Mesenteric fat pad (tissue), 1 donor: ENCODE measurements around the gene ZNF695. TPM values are rescaled to one million over a fixed set of nuclear protein-coding genes. Genes with fewer than 3 reads are reported as not detected.
"Not testable (repeated sequence)": the region's sequence is repeated elsewhere in the genome, so short reads cannot be mapped to it uniquely, and the experiment has no call there.

Experiments
- DNase-seq: peaks from one replicate; pipeline ENCODE4 v3.0.0-alpha.2; 2020; ENCODE audit warnings: low spot score
- long read RNA-seq: library from polyadenylated mRNA; unstranded; transcript quantifications from one replicate; pipeline ENCODE4 v2.0.0, GENCODE V29; 2020
- total RNA-seq: library from RNA; stranded (reverse); fragmentation: NEBNext Ultra II Directional; extraction: Animal tissue kit (Norgen Biotek cat#: 25700); gene quantifications from one replicate; pipeline ENCODE4 v1.2.1, GENCODE V29; 2021
- donor health status: DM: yes; HTN: yes; CAD: no.

The ZNF695 gene
- total RNA-seq: not detected
- long read RNA-seq: 0 reads

DNA sequence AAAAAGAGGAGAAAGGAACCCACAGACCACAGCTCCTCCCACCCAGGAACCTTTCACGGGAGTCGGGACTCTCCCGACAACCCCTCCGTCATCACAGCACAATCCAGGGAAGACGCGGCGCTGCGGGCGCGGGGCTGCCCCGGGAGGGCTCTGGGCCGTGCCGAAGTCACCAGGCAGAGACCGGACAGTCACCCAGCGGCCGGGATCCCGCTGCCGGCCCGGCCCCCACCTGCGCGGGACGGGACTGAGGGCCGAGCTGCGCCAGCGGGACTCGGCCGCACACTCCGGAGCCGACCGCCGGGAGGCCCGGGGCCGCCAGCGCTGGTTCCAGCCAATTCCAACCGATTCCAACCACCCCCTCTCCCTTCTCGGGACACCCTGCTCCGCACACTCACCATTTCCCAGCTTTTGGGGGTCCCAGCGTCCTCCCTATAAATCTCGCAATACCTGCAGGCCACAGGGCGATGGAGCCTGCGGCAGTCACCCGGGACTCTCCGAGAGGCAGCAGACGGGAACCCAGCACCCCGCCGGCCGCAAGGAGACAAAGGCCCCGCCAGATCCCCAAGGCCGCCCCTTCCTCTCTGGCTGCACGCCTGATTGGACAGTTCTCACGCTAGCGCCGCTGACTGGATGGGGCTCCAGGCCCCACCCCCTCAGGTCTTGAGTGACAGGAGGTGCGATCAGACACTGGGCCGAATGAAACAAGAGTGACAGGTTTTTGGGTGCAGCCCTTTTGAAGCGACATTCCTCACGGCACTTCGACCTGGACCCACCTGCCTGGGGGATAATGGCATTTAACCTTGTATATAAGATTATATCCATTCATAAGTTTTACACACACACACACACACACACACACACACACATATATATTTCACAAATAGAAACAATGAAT lies at the start of gene ZNF695:
Gene ZNF695 (minus strand): TSS at position 547 of the 895 bp plus-strand sequence. CDS start 149 bp downstream, at position 398.
- DNase-seq: peak; percentile 92

DNA sequence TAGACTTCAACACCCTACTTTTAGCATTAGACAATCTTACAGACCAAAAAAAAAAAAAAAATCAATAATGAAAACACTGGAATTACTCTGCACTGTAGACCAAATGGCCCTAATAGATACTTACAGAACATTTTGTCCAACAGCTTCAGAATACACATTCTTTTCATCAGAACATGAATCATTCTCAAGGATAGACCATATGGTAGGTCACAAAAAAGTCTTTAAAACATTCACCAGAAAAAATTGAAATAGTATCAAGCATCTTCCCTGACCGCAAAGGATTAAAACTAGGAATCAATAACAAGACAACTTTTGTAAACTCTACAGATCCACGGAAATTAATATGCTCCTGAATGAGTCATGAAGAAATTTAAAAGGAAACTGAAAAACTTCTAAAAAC lies 48.2 kb upstream of the ZNF695 start:
- DNase-seq: no peak

DNA sequence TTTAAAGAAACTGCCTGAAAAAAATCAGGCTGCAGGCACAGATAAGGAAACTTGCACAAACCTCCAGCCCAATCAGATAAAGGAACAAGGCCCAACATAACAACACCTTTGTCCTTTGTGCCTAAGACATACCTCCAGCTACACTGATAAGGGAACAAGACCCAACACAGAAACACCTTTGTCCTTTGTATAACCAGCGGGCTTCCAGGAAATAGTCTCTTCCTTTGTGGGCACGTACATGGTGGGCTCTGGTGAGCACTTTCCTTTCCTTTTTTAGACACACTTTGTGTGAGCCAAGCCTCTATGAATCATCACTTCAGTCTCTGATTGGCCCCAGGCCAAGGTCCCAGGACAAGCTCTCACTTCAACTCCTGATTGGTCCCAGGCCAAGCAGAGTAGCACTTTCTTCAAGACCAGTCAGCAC lies 47.1 kb upstream of the ZNF695 start:
- DNase-seq: no peak

DNA sequence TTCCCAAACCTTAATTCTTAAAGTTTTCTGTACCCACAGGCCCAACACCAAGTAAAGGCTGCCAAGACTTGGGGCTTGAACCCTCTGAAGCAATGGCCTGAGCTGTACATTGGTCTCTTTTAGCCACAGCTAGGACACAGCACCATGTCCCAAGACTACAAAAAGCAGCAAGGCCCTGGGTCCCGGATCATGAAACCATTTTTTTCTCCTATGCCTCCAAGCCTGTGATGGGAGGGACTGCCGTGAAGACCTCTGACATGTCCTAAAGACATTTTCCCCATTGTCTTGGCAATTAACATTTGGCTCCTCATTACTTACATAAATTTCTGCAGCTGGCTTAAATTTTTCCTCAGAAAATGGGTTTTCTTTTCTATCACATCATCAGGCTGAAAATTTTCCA lies 39.8 kb upstream of the ZNF695 start:
- DNase-seq: no peak

DNA sequence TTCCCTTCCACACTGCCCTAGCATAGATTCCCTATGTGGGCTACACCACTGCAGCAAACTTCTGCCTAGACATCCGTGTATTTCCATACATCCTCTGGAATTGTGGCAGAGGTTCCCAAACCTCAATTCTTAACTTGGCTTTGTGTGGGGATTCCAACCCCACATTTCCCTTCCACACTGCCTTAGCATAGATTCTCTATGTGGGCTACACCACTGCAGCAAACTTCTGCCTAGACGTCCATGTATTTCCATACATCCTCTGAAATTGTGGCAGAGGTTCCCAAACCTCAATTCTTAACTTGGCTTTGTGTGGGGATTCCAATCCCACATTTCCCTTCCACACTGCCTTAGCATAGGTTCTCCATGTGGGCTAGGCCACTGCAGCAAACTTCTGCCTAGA lies 39.4 kb upstream of the ZNF695 start:
- no peak for DNase-seq

DNA sequence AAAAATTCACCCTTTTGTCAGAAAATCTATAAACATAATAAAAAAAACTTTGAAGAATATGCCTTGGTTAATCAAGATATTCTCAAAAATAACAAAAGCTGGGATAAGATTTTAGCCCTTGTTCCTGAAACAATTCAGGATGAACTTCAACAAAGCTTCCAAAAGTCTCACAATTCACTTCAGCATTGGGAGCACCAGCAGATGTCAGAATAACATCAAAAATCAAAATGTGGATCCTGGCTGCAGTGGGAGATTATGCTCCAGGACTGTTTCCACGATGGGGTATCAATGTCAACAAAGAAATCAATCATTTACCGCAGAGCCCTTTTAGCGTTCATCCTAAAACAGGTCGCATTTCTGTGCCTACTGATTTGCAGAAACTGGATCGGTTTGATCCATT lies 35.5 kb upstream of the ZNF695 start:
- DNase-seq: no peak

DNA sequence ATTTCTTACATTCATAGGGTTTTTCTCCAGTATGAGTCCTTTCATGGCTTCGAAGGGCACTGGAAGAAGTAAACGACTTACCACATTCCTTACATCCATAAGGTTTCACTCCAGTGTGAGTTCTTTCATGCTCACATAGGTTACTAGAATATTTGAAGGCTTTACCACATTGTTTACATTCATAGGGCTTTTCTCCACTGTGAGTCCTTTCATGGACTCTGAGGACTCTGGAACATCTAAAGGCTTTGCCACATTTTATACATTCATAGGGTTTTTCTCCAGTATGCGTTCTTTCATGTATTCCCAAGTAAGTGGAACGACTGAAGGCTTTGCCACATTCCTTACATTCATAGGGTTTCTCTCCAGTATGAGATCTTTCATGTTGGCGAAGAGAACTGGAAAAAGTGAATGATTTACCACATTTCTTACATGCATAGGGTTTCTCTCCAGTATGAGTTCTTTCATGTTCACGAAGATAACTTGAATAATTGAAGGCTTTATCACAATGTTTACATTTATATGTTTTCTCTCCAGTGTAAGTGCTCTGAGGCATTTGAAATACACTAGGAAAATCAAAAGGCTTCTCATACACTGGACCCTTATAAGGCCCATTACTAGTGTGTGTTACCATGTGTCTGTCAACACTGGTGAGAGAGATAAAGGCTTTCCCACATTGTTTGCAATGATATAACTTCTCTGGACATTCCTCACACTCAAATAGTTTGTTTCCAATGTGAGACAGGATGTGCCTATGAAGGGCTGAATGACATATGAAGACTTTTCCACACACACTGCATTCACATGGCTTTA lies 29.9 kb upstream of the ZNF695 start:
- no peak for DNase-seq

DNA sequence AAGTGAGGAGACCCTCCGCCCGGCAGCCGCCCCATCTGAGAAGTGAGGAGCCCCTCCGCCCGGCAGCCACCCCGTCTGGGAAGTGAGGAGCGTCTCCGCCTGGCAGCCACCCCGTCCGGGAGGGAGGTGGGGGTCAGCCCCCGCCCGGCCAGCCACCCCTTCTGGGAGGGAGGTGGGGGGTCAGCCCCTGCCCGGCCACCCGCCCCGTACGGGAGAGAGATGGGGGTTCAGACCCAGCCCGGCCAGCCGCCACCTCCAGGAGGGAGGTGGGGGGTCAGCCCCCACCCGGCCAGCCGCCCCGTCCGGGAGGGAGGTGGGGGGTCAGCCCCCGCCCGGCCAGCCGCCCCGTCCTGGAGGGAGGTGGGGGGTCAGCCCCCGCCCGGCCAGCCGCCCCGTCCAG lies 24.4 kb upstream of the ZNF695 start:
- DNase-seq: not testable (repeated sequence)

DNA sequence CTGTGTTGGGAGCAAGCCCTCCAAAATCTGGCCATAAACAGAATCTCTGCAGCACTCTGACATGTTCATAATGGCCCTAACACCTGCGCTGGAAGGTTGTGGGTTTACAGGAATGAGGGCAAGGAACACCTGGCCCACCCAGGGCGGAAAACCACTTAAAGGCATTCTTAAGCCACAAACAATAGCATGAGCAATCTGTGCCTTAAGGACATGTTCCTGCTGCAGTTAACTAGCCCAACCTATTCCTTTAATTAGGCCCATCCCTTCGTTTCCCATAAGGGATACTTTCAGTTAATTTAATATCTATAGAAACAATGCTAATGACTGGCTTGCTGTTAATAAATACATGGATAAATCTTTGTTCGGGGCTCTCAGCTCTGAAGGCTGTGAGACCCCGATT lies 16.8 kb upstream of the ZNF695 start:
- DNase-seq: not testable (repeated sequence)

DNA sequence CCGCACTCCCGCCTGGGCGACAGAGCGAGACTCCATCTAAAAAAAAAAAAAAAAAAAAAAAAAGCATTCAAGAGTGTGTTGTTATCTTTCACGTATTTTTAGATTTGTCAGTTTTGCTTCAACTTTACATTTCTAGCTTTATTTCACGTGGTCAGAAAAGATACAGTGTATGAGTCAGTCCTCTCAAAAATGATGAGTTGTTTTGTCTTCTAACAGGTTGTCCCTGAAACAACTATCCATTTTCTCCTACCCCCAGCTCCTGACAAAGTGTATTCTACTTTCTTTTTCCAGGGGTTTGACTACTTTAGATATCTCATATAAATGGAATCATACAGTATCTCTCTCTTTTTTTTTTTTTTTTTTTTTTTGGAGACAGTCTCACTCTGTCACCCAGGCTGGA lies 5.5 kb upstream of the ZNF695 start:
- DNase-seq: no peak

DNA sequence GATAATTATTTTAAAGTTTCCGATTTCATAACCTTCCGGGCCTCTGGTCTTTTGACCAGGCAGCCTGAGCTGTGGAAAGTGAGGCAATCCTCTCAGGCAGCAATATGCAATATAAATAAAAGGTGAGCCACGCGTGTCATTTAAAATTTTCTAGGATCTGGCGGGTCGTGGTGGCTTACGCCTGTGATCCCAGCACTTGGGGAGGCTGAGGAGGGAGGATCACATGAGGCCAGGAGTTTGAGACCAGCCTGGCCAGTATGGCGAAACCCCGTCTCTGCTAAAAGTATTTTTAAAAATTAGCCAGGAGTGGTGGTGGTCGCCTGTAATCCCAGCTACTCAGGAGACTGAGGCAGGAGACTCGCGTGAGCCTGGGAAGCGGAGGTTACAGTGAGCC lies 546 bp upstream of the ZNF695 start:
- no peak for DNase-seq

DNA sequence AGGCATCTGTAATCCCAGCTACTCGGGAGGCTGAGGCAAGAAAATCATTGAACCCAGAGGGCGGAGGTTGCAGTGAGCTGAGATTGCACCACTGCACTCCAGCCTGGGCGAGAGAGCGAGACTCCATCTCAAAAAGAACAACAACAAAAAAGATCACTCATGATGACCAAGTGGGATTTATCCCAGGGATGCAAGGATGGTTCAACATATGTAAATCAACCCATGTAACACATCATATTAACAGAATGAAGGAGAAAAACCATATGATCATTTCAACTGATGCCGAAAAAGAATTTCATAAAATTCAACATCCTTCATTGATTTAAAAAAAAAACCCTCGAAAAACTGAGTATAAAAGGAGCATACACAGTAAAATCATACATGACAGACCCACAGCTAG lies 3.8 kb downstream of the ZNF695 start:
- not testable (repeated sequence) for DNase-seq

DNA sequence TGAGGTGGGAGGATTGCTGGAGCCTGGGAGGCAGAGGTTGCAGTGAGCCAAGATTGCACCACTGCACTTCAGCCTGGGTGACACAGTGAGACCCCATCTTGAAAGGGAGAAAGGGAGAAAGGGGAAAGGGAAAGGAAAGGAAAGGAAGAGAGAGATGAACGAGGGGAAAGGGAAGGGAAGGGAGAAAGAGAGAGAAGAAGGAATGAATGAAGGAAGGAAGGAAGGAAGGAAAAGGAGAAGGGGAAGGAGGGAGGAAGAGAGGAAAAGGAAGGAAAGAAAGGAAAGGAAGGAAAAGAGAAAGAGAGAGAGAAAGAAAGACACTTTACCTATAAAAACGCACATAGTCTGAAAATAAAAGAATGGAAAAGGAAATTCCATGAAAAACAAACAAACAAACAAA lies 18.0 kb downstream of the ZNF695 start:
- no peak for DNase-seq

DNA sequence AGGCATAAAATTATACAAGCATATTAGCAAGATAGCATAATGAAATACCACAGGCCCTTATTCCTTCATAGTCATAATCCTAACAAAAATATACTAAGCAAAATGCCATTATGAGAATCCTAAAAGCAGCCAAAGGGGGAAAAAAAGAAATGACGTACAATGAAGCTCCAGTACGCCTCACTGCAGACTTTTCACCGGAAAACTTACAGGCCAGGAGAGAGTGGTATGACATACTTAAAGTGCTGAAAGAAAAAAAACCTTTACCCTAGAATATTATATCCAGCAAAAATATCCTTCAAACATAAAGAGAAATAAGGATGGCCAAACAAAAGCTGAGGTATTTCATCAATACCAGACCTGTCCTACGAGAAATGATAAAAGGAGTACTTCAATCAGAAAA lies 19.5 kb downstream of the ZNF695 start:
- no peak for DNase-seq

DNA sequence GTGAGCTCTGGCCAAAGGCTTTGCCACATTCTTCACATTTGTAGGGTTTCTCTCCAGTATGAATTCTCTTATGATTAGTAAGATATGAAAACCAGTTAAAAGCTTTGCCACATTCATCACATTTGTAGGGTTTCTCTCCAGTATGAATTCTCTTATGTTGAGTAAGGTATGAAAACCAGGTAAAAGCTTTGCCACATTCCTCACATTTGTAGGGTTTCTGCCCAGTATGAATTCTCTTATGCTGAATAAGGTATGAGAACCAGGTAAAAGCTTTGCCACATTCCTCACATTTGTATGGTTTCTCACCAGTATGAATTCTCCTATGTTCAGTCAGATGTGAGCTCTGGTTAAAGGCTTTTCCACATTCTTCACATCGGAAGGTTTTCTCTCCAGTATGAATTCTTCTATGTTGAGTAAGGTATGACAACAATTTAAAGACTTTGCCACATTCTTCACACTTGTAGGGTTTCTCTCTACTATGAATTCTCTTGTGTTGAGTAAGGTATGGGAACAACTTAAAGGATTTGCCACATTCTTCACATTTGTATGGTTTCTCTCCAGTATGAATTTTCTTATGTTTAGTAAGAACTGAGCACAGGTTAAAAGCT lies 20.7 kb downstream of the ZNF695 start:
- no peak for DNase-seq

DNA sequence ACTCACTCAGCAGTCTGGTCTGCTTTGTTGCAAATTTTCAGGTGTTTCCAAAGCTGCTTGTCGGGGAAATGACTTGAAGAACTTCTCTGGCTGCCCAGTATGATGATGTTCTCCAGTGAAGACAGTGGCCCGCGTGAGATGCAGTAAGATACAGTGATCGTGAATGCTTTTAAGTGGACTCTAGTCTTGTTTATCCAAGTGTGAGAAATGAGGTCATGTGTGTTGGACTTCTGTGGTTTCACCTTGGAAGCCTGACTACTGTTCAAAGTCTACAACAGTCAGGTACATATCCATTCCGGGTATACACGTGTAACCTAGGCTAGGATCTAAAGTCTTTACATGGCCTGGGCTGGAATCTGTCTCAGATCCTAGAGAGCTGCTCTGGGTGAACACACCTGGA lies 29.1 kb downstream of the ZNF695 start:
- no peak for DNase-seq

DNA sequence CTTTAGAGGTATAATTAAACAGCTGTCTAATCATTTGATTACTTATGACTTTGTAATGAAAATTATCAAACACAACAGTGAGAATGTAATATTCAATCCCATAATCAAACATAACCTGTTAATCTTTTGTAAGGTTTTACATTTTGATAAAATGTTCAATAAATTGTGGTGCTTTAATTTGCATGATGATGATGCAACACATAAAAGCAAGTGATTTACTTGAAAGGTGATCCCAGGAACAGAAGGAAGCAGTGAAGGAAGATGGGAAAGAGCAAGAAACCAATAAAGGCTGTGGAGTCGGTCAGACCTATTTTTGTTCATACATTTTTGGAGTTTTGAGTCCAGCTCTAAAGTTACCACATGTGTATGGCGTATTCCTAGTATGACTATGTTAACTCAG lies 29.6 kb downstream of the ZNF695 start:
- no peak for DNase-seq

DNA sequence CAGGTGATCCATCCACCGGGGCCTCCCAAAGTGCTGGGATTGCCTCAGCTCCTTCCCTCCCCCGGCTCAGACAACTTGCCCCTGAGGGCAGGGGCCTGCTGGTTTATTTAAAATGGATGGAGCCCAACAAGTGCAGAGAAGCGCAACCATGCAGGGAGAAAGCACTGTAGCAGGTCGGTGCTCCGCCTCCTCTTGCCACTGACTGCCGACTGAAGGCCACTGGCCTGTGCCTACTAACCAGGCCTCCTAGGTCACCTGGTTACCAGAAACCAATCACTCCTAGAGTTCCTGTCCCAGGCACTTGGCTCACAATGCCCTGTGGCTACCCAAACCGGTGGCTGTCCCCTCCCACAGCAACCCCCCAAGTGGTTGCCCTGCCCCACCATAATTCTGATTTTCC lies 35.9 kb downstream of the ZNF695 start:
- no peak for DNase-seq

DNA sequence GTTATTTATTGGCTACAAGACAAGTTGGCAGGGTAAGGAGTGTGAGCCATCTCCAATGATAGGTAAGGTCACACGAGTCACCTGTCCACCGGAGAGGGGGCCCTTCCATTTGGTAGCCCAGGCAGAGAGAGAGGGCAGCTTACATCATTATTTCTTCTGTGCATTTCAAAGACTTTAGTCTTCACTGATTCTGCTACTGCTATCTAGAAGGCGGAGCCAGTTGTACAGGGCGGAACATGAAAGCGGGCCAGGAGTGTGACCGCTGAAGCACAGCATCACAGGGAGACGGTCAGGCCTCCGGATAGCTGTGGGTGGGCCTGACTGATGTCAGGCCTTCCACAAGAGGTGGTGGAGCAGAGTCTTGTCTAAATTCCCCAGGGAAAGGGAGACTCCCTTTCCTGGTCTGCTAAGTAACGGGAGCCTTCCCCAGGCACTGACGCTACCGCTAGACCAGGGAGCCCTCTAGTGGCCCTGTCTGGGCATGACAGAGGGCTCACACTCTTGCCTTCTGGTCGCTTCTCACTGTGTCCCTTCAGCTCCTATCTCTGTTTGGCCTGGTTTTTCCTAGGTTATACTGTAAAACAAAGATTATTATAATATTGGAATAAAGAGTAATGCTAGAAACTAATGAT lies 36.7 kb downstream of the ZNF695 start:
- DNase-seq: no peak

DNA sequence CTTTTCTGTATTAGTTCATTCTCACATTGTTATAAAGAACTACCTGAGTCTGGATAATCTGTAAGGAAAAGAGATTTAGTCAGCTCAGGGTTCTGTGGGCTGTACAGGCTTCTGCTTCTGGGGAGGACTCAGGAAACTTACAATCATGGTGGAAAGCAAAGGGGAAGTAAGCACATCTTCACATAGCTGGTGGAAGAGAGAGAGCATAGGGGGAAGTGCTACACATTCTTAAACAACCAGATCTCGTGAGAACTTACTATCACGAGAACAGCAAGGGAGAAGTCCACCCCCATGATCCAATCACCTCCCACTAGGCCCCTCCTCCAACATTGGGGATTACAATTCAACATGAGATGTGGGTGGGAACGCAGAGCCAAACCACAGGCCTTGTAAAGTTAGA lies 38.2 kb downstream of the ZNF695 start:
- DNase-seq: no peak

DNA sequence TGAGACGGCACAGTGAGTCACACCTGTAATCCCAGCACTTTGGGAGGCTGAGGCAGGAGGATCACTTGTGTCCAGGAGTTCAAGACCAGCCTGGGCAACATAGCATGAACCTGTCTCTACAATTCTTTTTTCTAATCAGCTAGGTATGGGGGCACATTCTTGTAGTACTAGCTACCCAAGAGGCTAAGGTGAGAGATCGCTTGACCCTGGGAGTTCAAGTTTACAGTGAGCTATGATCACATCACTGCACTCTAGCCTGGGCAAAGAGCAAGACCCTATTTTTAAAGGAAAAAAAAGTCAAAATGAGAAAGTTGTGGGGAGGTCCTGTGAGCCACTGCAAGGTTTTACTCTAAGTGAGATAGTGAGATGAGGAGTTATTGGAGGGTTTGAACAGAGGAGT lies 41.4 kb downstream of the ZNF695 start:
- no peak for DNase-seq
